Measurements from ENCODE around the gene TNFRSF1A.
A peak's percentile ranks its signal among the peaks of the same experiment; 100 is the strongest.

Gene TNFRSF1A

GRCh38 chr12:6323340-6323994, 18.4 kb downstream of the TNFRSF1A start:
- Histone ChIP-seq H3K36me3 (ENCODE audit: control insufficient read depth, low read length) (peaks cover 7% of the 10 kb centered on the region; the same call in 1 of the 2 replicates), H3K79me2 (ENCODE audit: control insufficient read depth, low read length) (no peaks in the 10 kb centered on the region), H3K9me3 (ENCODE audit: control insufficient read depth, insufficient read depth, low read length) (no peaks in the 10 kb centered on the region), H3K4me2 (ENCODE audit: low read length) (peak overlapping the region; percentile 71), H3K27ac (ENCODE audit: low read depth, low read length) (no peak overlapping the region), H3F3A (ENCODE audit: control insufficient read depth, insufficient read depth) (no peaks in the 10 kb centered on the region), H3K4me3 (ENCODE audit: low read length) (peak overlapping the region; percentile 43), H3K9me2 (replicated peaks; ENCODE audit: control insufficient read depth, low read length) (no peaks in the 10 kb centered on the region), H3K4me1 (ENCODE audit: control insufficient read depth, low read length) (peaks cover 28% of the 10 kb centered on the region), H4K20me1 (ENCODE audit: control insufficient read depth, insufficient read depth, low read depth, low read length) (no peaks in the 10 kb centered on the region), H3K27me3 (ENCODE audit: control insufficient read depth, low read length) (peaks cover 8% of the 10 kb centered on the region; the same call in 1 of the 2 replicates)
- TF ChIP-seq EZH2phosphoT487 (IDR thresholded peaks at IDR 0.05; ENCODE audit: borderline replicate concordance, low read length) (no peak), CTCF (IDR thresholded peaks at IDR 0.05; ENCODE audit: low read depth, low read length, poor library complexity, severe bottlenecking) (peak; percentile 70)

GRCh38 chr12:6322969-6323339, 18.9 kb downstream of the TNFRSF1A start:
- no peaks in the 10 kb centered on the region for H3F3A ChIP-seq (ENCODE audit: control insufficient read depth, insufficient read depth)
- no peaks in the 10 kb centered on the region for H4K20me1 ChIP-seq (ENCODE audit: control insufficient read depth, insufficient read depth, low read depth, low read length)
- H3K9me3 ChIP-seq (ENCODE audit: control insufficient read depth, insufficient read depth, low read length) = no peaks in the 10 kb centered on the region
- peaks cover 4% of the 10 kb centered on the region; the same call in 1 of the 2 replicates for H3K36me3 ChIP-seq (ENCODE audit: control insufficient read depth, low read length)
- H3K4me3 ChIP-seq (ENCODE audit: low read length) = peak overlapping the region; percentile 43; the same call in 1 of the 2 replicates
- peak overlapping the region; percentile 71 for H3K4me2 ChIP-seq (ENCODE audit: low read length)
- peaks cover 8% of the 10 kb centered on the region; the same call in 1 of the 2 replicates for H3K27me3 ChIP-seq (ENCODE audit: control insufficient read depth, low read length)
- peaks cover 28% of the 10 kb centered on the region for H3K4me1 ChIP-seq (ENCODE audit: control insufficient read depth, low read length)
- no peaks in the 10 kb centered on the region for H3K79me2 ChIP-seq (ENCODE audit: control insufficient read depth, low read length)
- no peaks in the 10 kb centered on the region for H3K9me2 ChIP-seq (replicated peaks; ENCODE audit: control insufficient read depth, low read length)
- TF ChIP-seq CTCF (IDR thresholded peaks at IDR 0.05; ENCODE audit: low read depth, low read length, poor library complexity, severe bottlenecking) = no peak
- no peak for TF ChIP-seq EZH2phosphoT487 (IDR thresholded peaks at IDR 0.05; ENCODE audit: borderline replicate concordance, low read length)
- no peak overlapping the region for H3K27ac ChIP-seq (ENCODE audit: low read depth, low read length)

- Histone ChIP-seq H4K20me1 (ENCODE audit: control insufficient read depth, insufficient read depth, low read depth, low read length) (no peaks in the 10 kb centered on the region), H3K27ac (ENCODE audit: low read depth, low read length) (no peak overlapping the region), H3K4me2 (ENCODE audit: low read length) (no peak overlapping the region), H3K79me2 (ENCODE audit: control insufficient read depth, low read length) (no peaks in the 10 kb centered on the region), H3K9me3 (ENCODE audit: control insufficient read depth, insufficient read depth, low read length) (no peaks in the 10 kb centered on the region), H3K4me1 (ENCODE audit: control insufficient read depth, low read length) (peaks cover 28% of the 10 kb centered on the region), H3K36me3 (ENCODE audit: control insufficient read depth, low read length) (no peaks in the 10 kb centered on the region; the same call in 1 of the 2 replicates), H3K27me3 (ENCODE audit: control insufficient read depth, low read length) (peaks cover 11% of the 10 kb centered on the region; the same call in 1 of the 2 replicates), H3F3A (ENCODE audit: control insufficient read depth, insufficient read depth) (no peaks in the 10 kb centered on the region), H3K9me2 (replicated peaks; ENCODE audit: control insufficient read depth, low read length) (no peaks in the 10 kb centered on the region), H3K4me3 (ENCODE audit: low read length) (no peak overlapping the region)
- no peak for TF ChIP-seq EZH2phosphoT487 (IDR thresholded peaks at IDR 0.05; ENCODE audit: borderline replicate concordance, low read length)
- TF ChIP-seq CTCF (IDR thresholded peaks at IDR 0.05; ENCODE audit: low read depth, low read length, poor library complexity, severe bottlenecking) = no peak
These were observed 19.5 kb downstream of the TNFRSF1A start for GRCh38 chr12:6322352-6322751.

Data from DOHH2 (cell line).